SK-N-DZ (cell line): ENCODE results near the gene GRIN1.

ENCODE experiments used
- DNase-seq: peaks from one replicate; pipeline ENCODE4 v3.0.0-alpha.2; 2015; ENCODE audit warnings: low spot score

The GRIN1 gene

GRCh38 chr9:137148242-137148641 is 9.3 kb downstream of the GRIN1 start:
- DNase-seq = no peak

DNA sequence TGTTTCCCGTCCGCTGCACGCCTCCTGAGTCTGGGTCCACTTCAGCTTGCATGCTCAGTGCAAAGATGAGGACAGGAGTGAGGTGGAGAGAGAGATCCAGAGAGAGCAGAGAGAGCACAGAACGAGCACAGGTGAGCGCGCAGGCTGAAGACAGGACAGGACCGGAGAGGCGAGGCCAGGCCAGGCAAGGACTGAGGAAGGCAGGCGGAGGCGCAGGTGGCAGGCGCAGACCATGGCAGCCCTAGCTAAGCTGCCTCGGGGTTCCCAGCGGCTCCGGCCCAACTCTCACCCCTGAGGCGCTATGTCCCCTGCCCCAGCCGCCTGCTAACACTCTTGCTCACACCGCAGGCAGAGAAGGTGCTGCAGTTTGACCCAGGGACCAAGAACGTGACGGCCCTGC is 9.7 kb downstream of the GRIN1 start:
- DNase-seq = no peak

DNA sequence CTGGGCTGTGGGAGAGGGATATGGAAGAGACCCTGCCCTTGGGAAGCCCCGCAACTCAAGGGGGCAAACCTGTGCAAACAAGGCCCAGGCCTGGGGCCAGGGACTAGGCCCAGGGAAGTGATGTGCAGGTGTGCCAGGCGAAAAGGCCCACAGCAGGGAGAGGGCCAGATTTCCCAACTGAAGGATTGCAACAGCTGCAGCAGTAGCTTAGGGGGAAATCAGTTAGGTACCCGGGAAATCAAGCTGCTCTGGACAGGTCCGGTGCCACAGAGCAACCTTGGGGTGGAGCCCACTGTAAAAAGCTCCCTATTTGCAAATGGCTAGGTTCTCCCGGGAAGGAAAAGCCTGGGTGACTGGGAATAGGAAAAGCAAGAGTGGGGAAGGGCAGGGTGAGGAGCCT is 10.4 kb downstream of the GRIN1 start:
- DNase-seq = no peak

DNA sequence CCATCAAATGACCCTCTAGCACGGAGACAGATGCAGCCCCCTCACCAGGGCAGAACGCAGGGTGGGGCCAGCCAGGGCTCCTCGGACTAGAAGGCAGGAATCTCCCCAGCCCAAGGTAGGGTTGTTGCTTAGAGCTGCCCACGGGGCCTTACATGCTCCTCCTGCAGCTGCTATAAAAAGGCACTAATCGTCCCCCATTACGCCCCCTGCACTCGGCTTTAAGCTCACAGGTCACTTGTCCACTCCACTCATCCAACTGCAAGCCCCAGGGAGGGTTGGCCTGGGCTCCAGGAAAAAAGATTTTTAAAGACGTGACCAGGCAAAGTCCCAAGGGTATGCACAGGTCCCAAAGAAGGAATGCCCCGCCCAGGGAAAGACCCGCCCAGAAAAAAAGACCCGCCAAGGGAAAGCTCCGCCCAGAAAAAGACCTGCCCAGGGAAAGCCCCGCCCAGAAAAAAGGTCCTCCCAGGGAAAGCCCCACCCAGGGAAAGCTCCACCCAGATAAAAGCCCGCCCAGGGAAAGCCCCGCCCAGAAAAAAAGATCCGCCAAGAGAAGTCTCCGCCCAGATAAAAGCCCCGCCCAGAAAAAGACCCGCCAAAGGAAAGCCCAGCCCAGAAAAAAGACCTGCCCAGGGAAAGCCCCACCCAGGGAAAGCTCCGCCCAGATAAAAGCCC is 11.1 kb downstream of the GRIN1 start:
- DNase-seq = no peak

DNA sequence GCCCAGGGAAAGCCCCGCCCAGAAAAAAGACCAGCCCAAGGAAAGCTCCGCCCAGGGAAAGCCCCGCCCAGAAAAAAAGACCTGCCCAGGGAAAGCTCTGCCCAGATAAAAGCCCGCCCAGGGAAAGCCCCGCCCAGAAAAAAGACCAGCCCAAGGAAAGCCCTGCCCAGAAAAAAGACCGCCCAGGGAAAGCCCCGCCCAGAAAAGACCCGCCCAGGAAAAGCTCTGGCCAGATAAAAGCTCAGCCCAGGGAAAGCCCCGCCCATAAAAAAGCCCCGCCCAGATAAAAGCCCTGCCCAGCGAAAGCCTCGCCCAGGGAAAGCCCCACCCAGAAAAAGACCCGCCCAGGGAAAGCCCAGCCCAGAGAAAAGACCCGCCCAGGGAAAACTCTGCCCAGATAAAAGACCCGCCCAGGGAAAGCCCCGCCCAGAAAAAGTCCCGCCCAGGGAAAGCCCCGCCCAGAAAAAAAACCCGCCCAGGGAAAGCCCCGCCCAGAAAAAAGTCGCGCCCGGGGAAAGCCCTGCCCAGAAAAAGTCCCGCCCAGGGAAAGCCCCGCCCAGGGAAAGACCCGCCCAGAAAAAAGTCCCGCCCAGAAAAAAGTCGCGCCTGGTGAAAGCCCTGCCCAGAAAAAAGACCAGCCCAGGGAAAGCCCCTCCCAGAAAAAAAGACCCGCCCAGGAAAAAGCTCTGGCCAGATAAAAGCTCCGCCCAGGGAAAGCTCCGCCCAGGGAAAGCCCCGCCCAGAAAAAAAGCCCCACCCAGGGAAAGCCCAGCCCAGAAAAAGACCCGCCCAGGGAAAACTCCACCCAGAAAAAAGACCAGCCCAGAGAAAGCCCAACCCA is 11.9 kb downstream of the GRIN1 start:
- no peak for DNase-seq

- no peak for DNase-seq
These were observed 14.0 kb downstream of the GRIN1 start for GRCh38 chr9:137152844-137153405.

GRCh38 chr9:137156567-137157375 is 17.8 kb downstream of the GRIN1 start:
- DNase-seq = no peak

GRCh38 chr9:137157618-137158415 is 18.9 kb downstream of the GRIN1 start:
- DNase-seq = no peak

DNA sequence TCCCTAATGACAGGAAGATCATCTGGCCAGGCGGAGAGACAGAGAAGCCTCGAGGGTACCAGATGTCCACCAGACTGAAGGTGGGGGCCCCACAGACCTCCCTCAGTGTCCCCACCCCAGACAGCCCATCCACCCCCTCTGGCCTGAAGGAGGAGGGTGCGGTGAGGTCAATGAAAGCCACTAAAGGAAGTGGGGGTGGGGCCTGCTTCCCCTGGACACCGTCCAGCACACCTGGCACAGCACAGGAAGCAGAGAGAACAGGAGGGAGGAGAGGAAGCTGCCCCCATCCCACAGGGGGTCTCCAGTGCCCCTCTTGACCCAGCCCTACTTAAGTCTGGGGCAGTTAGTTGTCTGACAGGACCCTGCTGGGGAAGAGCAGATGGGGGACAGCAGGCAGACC is 19.7 kb downstream of the GRIN1 start:
- no peak for DNase-seq

- DNase-seq = no peak
These were observed 20.4 kb downstream of the GRIN1 start for GRCh38 chr9:137159105-137160053.

- no peak for DNase-seq
These were observed 21.1 kb downstream of the GRIN1 start for GRCh38 chr9:137160054-137160425.

DNA sequence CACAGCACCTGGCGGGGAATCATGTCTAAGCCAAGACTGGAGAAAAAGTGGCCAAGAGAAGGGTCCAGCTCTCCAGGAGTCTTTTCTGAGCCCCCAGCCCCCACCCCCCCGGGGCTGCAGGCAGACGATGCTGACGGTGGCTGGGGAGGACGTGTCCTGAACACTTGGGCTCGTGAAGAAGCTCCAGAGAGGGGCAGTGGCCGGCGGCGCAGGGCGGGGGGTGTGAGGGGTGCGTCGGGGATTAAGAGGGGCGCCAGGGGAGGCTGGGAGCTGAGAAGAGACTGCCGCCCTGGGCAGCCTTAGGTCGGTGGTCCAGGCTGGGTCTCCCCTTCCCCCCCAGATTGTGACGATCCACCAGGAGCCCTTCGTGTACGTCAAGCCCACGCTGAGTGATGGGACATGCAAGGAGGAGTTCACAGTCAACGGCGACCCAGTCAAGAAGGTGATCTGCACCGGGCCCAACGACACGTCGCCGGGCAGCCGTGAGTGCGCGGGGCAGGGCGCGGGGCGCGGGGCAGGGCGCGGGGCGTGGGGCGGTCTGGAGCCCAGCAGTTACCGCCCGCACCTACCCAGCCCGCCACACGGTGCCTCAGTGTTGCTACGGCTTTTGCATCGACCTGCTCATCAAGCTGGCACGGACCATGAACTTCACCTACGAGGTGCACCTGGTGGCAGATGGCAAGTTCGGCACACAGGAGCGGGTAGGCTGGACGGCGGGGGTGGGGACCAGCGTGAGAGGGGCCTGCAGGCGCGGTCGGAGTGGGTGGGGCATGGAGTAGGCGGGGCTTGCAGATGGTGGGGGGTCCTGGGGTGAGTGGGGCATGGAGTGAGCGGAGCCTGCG is 22.0 kb downstream of the GRIN1 start:
- no peak for DNase-seq

GRCh38 chr9:137161558-137162486 is 22.9 kb downstream of the GRIN1 start:
- no peak for DNase-seq

- no peak for DNase-seq
These were observed 23.8 kb downstream of the GRIN1 start for GRCh38 chr9:137162505-137163364.

GRCh38 chr9:137163365-137163715 is 24.4 kb downstream of the GRIN1 start:
- DNase-seq = peak; percentile 45

GRCh38 chr9:137163805-137164204 is 24.9 kb downstream of the GRIN1 start:
- no peak for DNase-seq
